ENCODE results near the gene MLF1.

Gene MLF1

DNA sequence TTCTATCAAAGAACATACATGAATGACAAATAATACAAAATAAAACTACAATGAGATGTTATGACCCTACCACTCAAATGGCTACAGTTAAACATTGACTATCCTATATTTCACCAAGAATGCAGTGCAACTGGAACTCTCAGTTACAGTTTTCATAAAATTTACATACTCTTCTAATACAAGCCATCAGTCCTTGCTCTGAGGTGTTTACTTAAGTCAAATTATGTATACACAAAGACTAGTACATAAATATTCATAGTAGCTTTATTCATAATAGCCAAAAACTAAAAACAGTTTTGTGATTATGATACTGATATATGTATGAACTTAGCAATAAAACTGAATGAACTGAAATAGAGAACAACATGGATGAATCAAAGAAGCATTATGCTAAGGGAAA is 19.2 kb downstream of the MLF1 start:
- DNase-seq = no peak

DNA sequence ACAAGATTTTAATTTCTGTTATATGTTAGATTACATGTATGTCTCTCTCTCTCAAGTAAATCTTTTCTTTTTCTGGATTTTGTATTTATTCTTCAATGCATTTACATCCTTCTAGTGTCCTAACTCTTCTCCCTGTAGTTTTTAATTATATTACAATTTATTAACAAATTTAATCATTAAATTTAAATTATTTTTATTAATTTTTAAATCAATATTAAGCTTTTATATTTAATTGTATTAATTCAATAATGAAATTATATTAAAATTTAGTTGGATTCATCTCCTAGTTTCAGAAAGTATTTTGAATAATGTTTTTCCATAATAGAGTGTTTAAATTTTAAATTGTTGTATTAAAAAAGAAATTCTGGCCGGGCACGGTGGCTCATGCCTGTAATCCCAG is 29.8 kb downstream of the MLF1 start:
- DNase-seq = no peak

DNA sequence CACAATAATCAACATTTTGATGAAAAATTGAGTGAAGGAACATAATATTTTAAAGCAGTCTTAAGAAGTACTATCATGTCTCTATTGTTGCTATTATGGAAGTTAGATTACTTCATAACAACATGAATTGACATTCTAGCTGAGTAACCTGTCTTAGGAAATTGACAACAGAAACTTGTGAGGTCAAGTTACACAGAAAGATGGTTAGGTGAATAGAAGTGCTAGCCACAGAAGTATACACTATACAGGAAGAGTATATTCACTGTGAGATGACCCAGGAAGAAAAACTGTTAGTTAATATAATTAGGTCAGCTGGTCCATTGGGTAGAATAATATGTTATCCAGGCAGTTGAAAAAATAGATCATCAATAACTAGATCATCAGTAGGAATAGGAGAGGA is 31.2 kb downstream of the MLF1 start:
- DNase-seq = no peak

DNA sequence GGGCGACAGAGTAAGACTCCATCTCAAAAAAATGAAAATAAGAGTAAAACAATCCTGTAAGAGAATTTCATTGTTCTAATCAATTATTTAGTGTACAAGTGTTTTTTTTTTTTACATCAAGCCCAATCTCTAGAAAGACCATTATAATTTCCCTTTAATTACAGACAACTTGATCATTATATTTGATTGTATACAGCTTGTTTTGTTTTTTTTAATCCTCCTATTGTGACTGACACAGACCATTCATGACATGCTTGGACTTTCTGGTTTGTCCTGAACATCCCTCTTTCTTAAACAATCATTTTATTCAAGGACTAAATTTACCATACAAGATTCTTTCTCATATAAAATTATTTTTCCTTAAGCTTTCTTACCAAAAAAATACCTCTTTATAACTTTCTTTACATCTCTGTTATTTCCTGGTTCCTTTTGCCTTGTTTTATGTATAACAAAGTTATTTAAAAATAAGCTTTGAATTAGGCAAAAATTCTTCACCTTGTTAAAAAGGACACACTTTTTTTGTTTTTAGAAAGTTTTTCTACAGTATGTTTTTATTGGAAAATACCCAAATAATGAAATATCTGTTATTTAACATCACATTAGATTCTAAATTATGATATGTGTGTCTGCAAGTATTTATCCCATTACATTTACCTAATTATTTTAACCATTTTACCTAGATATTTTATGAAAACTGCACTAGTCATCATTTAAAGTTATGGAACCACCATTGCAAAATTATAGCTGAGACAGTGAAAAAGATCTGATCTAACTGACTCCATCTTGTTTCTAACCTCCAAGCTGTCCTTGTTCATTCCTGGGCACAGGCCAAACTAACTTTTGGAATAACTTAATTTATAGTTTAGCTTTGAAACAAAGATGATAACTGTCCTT is 47.2 kb downstream of the MLF1 start:
- no peak for DNase-seq

DNA sequence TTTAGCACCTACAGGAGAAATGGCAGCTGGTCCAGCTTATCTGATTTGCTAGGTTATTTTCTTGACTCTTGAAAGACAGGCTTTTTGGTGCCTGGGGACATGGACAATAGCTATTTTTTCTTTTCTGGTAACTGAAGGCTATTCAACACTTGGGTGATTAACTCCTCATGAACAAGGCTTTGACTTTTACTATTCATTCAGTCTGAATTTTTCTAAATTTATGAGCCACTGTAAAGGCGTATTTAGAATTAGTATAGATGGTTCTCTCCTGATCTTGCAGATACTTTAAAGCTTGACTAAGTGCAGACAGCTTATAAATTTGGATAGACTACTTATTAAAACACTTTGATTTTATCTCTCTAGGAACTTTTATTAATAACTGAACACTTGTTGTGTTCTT is 54.9 kb downstream of the MLF1 start:
- DNase-seq = no peak

DNA sequence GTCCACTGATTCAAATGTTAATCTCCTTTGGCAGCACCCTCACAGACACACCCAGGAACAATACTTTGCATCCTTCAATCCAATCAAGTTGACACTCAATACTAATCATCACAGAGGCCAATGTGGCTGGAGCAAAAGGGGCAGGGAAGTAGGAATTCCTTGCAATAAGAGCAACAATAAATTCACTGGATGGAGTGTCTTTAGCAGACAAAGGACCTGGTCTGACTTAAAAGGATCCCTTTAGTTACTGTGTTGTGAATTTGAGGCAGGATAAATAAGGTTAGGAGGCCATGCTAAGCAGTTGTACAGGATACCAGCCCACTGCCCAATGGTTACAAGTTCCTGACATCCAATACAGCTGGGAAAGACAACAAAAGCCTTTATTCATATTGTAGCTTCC is 61.0 kb downstream of the MLF1 start:
- no peak for DNase-seq

DNA sequence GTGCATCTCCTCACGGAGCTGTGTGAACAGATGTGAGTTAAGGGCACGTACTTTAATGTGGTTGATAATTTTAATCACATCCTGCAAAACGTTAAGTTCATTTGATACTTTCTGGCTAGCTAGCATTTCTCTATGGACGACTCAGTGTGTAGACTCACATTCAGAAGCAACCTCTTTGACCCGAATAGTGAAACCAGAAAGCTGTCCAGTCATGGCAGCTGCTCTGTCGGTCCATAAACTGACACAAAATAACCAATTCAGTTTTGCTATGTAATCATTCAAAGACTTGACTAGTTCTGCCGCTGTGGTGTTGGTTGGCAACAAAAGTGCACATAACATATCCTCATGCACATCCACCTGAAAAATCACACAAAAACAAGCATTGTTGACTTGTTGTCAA is 69.7 kb downstream of the MLF1 start:
- no peak for DNase-seq

DNA sequence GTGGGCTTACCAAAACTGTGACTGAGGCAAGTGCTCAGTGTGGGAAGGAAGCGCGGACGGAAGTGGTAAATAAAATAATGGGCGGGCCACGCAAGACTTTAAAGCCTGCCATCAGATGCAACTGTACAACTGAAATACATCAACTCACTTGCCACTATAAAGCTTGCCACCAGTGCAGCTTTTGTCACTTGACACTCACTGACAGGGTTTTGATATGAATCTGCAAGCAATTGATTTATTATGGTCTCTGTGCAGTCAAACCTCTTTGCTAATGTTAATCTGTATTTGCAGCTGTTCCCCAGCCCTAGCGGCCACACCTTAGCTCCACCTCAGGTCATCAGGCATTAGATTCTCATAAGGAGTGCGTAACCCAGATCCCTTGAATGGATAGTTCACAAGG is 71.0 kb downstream of the MLF1 start:
- DNase-seq = no peak

DNA sequence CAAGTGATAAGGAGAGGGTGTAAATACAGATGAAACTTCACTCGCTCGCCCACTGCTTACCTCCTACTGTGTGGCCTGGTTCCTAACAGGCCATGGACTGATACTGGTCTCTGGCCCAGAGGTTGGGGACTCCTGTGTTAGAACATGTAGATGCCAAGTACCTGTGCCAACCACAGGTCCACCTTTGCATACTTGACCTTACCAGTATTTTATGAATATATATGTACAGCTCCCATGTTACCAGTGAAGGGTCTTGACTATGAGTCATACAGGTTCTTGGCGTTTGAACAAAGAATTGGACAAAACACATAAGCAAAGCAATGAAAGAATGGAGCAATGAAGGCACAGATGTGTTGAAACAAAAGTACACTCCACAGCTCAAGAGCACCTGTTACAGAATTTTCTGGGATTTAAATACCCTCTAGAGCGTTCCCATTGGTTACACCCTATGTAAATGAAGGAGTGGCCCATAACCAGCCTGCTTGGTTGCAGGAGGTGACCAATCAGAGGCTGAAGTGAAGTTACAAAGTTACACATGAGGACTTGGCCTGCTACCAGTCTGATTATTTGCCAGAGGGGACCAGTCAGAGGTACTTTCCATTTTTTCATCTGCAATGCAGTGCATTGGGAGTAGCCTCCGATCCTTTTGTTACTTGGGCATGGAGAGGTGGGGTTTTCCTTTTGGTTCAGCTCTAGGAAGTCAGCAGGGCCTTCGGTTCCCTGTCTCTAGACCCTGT is 71.6 kb downstream of the MLF1 start:
- no peak for DNase-seq

DNA sequence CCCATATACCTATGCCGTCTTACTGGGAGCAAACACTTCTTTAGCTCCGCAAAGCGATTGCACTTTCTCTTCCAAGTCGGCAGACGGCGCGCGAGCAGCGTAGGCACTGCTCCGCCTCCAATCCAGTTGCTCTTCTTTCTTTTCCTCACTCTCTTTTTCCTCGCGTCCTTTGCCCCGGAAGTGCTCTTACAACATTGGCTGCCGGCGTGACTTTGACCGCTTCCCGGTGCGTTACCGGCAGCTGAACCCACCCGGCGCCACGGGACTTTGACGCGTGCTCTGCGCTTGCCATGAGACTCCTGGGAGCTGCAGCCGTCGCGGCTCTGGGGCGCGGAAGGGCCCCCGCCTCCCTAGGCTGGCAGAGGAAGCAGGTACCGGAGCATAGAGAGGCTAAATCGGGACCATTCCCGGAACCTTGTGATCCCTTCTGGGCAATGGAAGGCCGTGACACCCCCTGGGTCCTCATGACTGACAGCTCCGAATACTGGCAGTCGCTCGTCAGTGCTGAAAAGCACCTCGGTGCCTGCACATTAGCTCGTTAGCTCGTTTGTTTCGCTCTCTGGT is 73.4 kb downstream of the MLF1 start, which contains the start of gene GFM1:
Gene GFM1 (plus strand): TSS at position 183 of the 564 bp plus-strand sequence. CDS start 108 bp downstream, at position 291.
- peak; percentile 93 for DNase-seq

DNA sequence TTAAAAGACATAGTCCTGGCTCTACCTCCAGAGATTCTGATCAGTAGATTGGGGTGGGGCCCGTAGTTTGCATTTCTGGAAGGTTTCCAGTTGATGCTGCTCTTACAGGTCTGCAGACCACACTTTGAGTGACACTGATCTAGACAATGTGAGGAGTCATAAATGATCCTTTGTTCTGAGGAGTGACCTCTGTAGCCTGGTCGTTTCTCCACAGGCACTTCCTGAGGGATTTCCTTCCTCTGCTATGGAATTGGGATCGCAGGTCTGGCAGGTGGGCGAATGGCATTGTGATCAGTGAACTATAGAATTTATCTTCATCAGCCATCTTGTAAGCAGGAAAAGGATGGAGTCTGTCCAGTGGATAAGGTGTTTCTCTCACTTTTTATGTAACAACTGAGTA is 78.8 kb downstream of the MLF1 start:
- DNase-seq = no peak

DNA sequence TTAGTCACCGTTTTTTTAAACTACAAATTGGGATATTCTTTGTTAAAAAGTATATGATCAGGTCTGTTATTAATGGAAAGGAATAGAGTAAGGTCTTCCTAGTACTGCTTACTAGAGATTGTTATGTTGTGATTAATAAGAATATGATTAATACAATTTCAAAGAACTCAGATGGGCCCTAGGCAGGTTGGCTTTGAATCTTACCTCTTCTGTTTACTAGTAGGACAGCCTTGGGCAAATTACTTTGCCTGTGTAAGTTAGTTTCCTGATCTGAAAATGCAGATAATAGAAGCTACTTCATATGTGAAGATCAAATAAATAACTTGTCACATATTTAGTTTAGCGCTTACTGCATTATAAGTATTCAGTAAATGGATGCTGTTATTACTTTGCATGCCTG is 80.2 kb downstream of the MLF1 start:
- DNase-seq = no peak

DNA sequence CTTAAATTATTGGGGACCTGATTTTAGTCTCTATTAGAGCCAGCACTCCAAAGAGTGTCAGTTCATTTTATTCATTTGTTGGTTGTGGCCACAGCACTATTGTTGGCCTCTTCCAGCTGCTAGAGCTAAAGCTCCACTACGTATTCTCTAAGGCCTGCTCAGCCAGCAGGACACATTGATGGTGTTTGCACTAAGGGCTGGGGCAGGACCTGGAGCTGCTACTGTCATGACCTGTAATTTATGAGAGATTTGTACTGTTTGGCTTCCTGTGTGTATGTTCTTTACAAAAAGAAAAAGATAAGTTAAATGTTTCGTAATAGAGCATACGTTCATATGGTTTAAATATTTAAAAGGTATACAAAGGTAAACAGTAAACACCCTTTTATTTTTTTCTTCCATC is 81.5 kb downstream of the MLF1 start:
- DNase-seq = no peak
